ENCODE measurements around the gene SYDE1.
"Not testable (repeated sequence)": the region's sequence is repeated elsewhere in the genome, so short reads cannot be mapped to it uniquely, and the experiment has no call there.

Gene SYDE1

DNA sequence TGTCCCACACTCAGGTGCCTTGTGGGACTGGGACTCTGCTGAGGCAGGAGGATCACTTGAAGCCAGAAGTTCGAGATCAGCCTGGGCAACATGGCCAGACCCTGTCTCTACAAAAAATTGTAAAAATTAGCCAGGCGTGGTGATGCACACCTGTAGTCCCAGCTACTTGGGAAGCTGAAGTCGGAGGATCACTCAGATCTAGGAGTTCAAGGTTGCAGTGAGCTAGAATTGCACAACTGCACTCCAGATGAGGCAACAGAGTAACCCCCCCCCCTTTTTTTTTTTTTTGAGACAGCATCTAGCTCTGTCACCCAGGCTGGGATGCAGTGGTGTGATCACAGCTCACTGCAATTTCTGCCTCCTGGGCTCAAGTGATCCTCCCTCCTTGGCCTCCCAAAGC is 11.0 kb upstream of the SYDE1 start:
- no peak overlapping the region for H3K4me2 ChIP-seq (ENCODE audit: low read length)
- H3K36me3 ChIP-seq (ENCODE audit: insufficient read depth, low read length), result no peaks in the 10 kb centered on the region
- no peaks in the 10 kb centered on the region for H3K27me3 ChIP-seq (ENCODE audit: control insufficient read depth, insufficient read depth, low read length)
- no peaks in the 10 kb centered on the region for H3K9me3 ChIP-seq (replicated peaks; ENCODE audit: low read length)
- H3K9ac ChIP-seq (ENCODE audit: low read depth, low read length), result no peak overlapping the region
- no peaks in the 10 kb centered on the region for H3K4me1 ChIP-seq (ENCODE audit: control insufficient read depth, insufficient read depth, low read length)
- no peak overlapping the region for H3K4me3 ChIP-seq (ENCODE audit: low read length)

DNA sequence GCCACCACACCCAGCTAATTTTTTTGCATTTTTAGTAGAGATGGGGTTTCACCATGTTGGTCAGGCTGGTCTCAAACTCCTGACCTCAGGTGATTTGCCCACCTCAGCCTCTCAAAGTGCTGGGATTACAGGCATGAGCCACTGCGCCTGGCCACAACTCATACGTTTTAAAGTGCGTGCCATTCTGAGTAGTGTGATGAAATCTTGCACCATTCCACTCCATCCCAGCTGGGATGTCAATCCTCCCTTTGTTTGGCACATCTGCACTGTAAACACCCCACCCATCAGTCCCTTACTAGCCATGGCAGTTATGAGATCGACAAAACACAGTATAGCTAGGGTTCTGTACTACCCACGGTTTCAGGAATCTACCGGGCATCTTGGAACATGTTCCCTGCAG is 9.2 kb upstream of the SYDE1 start:
- not testable (repeated sequence) for H3K9ac ChIP-seq (ENCODE audit: low read depth, low read length); H3K36me3 ChIP-seq (ENCODE audit: insufficient read depth, low read length); H3K4me1 ChIP-seq (ENCODE audit: control insufficient read depth, insufficient read depth, low read length); H3K4me3 ChIP-seq (ENCODE audit: low read length); H3K4me2 ChIP-seq (ENCODE audit: low read length); H3K27me3 ChIP-seq (ENCODE audit: control insufficient read depth, insufficient read depth, low read length); H3K9me3 ChIP-seq (replicated peaks; ENCODE audit: low read length)

DNA sequence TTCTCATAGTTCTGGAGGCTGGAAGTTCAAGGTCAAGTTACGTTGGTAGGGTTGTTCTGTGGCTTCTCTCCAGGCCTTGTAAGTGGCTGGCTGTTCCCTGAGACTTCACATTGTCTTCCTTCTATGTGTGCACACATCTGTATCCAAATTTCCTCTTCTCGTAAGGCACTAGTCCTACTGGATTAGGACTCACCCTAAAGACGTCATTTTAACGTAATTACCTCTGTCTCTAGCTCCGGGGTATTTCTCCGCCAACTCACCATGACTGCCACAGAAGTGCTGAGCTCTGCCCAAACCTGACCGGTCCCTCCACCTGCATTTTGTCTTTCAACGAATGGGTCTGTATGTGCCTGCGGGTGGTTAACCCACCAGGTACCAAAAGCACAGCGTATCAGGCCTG is 8.7 kb upstream of the SYDE1 start:
- H3K4me3 ChIP-seq (ENCODE audit: low read length), result no peak overlapping the region
- H3K36me3 ChIP-seq (ENCODE audit: insufficient read depth, low read length), result no peaks in the 10 kb centered on the region
- H3K27me3 ChIP-seq (ENCODE audit: control insufficient read depth, insufficient read depth, low read length), result no peaks in the 10 kb centered on the region
- no peaks in the 10 kb centered on the region for H3K4me1 ChIP-seq (ENCODE audit: control insufficient read depth, insufficient read depth, low read length)
- H3K9me3 ChIP-seq (replicated peaks; ENCODE audit: low read length), result no peaks in the 10 kb centered on the region
- H3K9ac ChIP-seq (ENCODE audit: low read depth, low read length), result no peak overlapping the region
- H3K4me2 ChIP-seq (ENCODE audit: low read length), result no peak overlapping the region

DNA sequence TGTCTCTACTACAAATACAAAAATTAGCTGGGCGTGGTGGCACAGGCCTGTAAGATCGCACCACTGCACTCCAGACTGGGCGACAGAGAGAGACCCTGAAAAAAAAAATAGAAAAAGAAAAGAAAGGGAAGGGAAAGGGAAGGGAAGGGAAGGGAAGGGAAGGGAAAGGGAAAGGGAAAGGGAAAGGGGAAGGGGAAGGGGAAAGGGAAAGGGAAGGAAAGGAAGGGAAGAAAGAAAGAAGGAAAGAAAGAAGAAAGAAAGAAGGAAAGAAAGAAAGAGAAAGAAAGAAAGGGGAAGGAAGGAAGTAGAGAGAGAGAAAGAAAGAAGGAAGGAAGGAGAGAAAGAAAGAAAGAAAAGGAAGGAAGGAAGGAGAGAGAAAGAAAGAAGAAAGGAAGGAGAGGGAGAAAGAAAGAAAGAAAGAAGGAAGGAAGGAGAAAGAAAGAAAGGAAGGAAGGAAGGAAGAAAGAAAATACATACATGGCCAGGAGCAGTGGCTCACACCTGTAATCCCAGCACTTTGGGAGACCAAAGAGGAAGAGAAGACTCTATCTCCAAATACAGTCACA is 8.1 kb upstream of the SYDE1 start:
- Histone ChIP-seq H3K9me3 (replicated peaks; ENCODE audit: low read length) (no peaks in the 10 kb centered on the region), H3K4me3 (ENCODE audit: low read length) (no peak overlapping the region), H3K27me3 (ENCODE audit: control insufficient read depth, insufficient read depth, low read length) (no peaks in the 10 kb centered on the region), H3K36me3 (ENCODE audit: insufficient read depth, low read length) (no peaks in the 10 kb centered on the region), H3K4me2 (ENCODE audit: low read length) (no peak overlapping the region), H3K4me1 (ENCODE audit: control insufficient read depth, insufficient read depth, low read length) (no peaks in the 10 kb centered on the region), H3K9ac (ENCODE audit: low read depth, low read length) (no peak overlapping the region)

GRCh38 chr19:15101479-15102082 is 5.6 kb upstream of the SYDE1 start:
- no peaks in the 10 kb centered on the region for H3K36me3 ChIP-seq (ENCODE audit: insufficient read depth, low read length)
- no peak overlapping the region for H3K9ac ChIP-seq (ENCODE audit: low read depth, low read length)
- peaks cover 2% of the 10 kb centered on the region for H3K4me1 ChIP-seq (ENCODE audit: control insufficient read depth, insufficient read depth, low read length)
- no peaks in the 10 kb centered on the region for H3K9me3 ChIP-seq (replicated peaks; ENCODE audit: low read length)
- no peaks in the 10 kb centered on the region for H3K27me3 ChIP-seq (ENCODE audit: control insufficient read depth, insufficient read depth, low read length)
- no peak overlapping the region for H3K4me2 ChIP-seq (ENCODE audit: low read length)
- H3K4me3 ChIP-seq (ENCODE audit: low read length), result no peak overlapping the region

DNA sequence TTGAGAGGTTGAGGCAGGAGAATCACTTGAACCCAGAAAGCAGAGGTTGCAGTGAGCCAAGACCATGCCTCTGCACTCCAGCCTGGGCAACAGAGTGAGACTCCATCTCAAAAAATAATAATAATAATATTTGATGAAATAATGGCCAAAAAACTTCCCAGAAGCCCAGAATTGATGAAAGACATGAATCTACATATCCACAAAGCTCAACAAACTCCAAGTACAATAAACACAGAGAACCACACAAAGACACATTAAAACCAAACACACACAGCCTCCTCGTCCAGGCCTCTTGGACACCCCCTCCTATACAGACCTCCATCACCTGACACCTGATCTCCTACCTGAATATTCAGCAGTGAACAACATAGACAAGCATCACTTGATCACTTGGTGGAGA is 3.2 kb upstream of the SYDE1 start:
- Histone ChIP-seq H3K4me3 (ENCODE audit: low read length) (no peak overlapping the region), H3K4me2 (ENCODE audit: low read length) (no peak overlapping the region), H3K9ac (ENCODE audit: low read depth, low read length) (no peak overlapping the region), H3K27me3 (ENCODE audit: control insufficient read depth, insufficient read depth, low read length) (no peaks in the 10 kb centered on the region), H3K9me3 (replicated peaks; ENCODE audit: low read length) (no peaks in the 10 kb centered on the region), H3K36me3 (ENCODE audit: insufficient read depth, low read length) (peaks cover 1% of the 10 kb centered on the region), H3K4me1 (ENCODE audit: control insufficient read depth, insufficient read depth, low read length) (peaks cover 14% of the 10 kb centered on the region)

GRCh38 chr19:15104411-15104810 is 2.8 kb upstream of the SYDE1 start:
- Histone ChIP-seq H3K9me3 (replicated peaks; ENCODE audit: low read length) (no peaks in the 10 kb centered on the region), H3K36me3 (ENCODE audit: insufficient read depth, low read length) (peaks cover 5% of the 10 kb centered on the region), H3K9ac (ENCODE audit: low read depth, low read length) (no peak overlapping the region), H3K4me2 (ENCODE audit: low read length) (no peak overlapping the region), H3K4me1 (ENCODE audit: control insufficient read depth, insufficient read depth, low read length) (peaks cover 14% of the 10 kb centered on the region), H3K4me3 (ENCODE audit: low read length) (no peak overlapping the region), H3K27me3 (ENCODE audit: control insufficient read depth, insufficient read depth, low read length) (no peaks in the 10 kb centered on the region)

- Histone ChIP-seq H3K9me3 (replicated peaks; ENCODE audit: low read length) (no peaks in the 10 kb centered on the region), H3K36me3 (ENCODE audit: insufficient read depth, low read length) (peaks cover 9% of the 10 kb centered on the region), H3K9ac (ENCODE audit: low read depth, low read length) (no peak overlapping the region), H3K4me1 (ENCODE audit: control insufficient read depth, insufficient read depth, low read length) (peaks cover 14% of the 10 kb centered on the region), H3K4me3 (ENCODE audit: low read length) (no peak overlapping the region), H3K4me2 (ENCODE audit: low read length) (no peak overlapping the region), H3K27me3 (ENCODE audit: control insufficient read depth, insufficient read depth, low read length) (no peaks in the 10 kb centered on the region)
Measured at GRCh38 chr19:15105044-15105443, 2.2 kb upstream of the SYDE1 start.

- Histone ChIP-seq H3K9ac (ENCODE audit: low read depth, low read length) (peak overlapping the region; percentile 98), H3K36me3 (ENCODE audit: insufficient read depth, low read length) (peaks cover 41% of the 10 kb centered on the region), H3K4me3 (ENCODE audit: low read length) (peak overlapping the region; percentile 91), H3K9me3 (replicated peaks; ENCODE audit: low read length) (no peaks in the 10 kb centered on the region), H3K27me3 (ENCODE audit: control insufficient read depth, insufficient read depth, low read length) (no peaks in the 10 kb centered on the region), H3K4me1 (ENCODE audit: control insufficient read depth, insufficient read depth, low read length) (peaks cover 14% of the 10 kb centered on the region), H3K4me2 (ENCODE audit: low read length) (peak overlapping the region; percentile 93)
Measured at GRCh38 chr19:15108145-15108844, 1.1 kb downstream of the SYDE1 start.

DNA sequence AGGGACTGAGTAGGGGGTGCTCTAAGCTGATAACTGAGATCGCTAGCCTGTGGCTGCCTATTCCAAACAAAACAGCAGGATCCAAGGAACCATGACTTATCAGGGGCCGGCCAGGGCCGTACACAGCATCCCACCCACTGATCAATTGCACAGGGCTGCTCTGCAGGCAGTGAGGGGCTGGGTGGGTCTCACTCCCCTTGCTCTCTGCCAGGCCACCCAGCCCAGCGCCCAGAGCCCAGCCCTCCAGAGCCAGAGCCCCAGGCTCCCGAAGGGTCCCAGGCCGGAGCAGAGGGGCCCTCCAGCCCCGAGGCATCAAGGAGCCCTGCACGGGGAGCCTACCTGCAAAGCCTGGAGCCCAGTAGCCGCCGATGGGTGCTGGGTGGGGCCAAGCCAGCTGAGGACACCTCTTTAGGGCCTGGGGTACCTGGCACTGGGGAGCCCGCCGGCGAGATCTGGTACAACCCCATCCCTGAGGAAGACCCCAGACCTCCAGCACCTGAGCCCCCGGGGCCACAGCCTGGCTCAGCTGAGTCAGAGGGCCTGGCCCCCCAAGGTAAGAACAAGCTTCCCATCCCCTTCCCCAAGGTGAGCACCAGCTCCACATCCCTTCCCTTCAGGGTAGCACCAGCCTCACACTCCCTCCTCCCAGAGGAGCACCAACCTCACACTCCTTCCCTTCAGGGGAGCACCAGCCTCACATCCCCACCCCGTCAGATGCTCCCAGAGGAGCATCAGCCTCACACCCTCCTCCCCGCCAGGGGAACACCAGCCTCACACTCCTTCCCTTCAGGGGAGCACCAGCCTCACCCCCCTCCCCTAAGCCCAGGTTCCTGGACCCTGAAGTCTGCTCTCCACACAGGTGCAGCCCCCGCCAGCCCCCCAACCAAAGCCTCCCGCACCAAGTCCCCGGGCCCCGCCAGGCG is 1.9 kb downstream of the SYDE1 start:
- peak overlapping the region; percentile 91 for H3K4me3 ChIP-seq (ENCODE audit: low read length)
- no peaks in the 10 kb centered on the region for H3K27me3 ChIP-seq (ENCODE audit: control insufficient read depth, insufficient read depth, low read length)
- peaks cover 20% of the 10 kb centered on the region for H3K4me1 ChIP-seq (ENCODE audit: control insufficient read depth, insufficient read depth, low read length)
- H3K36me3 ChIP-seq (ENCODE audit: insufficient read depth, low read length), result peaks cover 49% of the 10 kb centered on the region
- no peaks in the 10 kb centered on the region for H3K9me3 ChIP-seq (replicated peaks; ENCODE audit: low read length)
- peak overlapping the region; percentile 93 for H3K4me2 ChIP-seq (ENCODE audit: low read length)
- H3K9ac ChIP-seq (ENCODE audit: low read depth, low read length), result peak overlapping the region; percentile 98

GRCh38 chr19:15109768-15110417 is 2.7 kb downstream of the SYDE1 start:
- Histone ChIP-seq H3K4me1 (ENCODE audit: control insufficient read depth, insufficient read depth, low read length) (peaks cover 28% of the 10 kb centered on the region), H3K36me3 (ENCODE audit: insufficient read depth, low read length) (peaks cover 55% of the 10 kb centered on the region), H3K9me3 (replicated peaks; ENCODE audit: low read length) (no peaks in the 10 kb centered on the region), H3K9ac (ENCODE audit: low read depth, low read length) (no peak overlapping the region), H3K27me3 (ENCODE audit: control insufficient read depth, insufficient read depth, low read length) (no peaks in the 10 kb centered on the region), H3K4me3 (ENCODE audit: low read length) (no peak overlapping the region), H3K4me2 (ENCODE audit: low read length) (no peak overlapping the region)

Data from skeletal muscle satellite cell (primary cell).